ENCODE measurements around the gene MORN3. TPM values are rescaled to one million over a fixed set of nuclear protein-coding genes. Genes with fewer than 3 reads are reported as not detected.

MORN3 gene
- polyA plus RNA-seq, 1 experiment: 0.78 TPM

DNA sequence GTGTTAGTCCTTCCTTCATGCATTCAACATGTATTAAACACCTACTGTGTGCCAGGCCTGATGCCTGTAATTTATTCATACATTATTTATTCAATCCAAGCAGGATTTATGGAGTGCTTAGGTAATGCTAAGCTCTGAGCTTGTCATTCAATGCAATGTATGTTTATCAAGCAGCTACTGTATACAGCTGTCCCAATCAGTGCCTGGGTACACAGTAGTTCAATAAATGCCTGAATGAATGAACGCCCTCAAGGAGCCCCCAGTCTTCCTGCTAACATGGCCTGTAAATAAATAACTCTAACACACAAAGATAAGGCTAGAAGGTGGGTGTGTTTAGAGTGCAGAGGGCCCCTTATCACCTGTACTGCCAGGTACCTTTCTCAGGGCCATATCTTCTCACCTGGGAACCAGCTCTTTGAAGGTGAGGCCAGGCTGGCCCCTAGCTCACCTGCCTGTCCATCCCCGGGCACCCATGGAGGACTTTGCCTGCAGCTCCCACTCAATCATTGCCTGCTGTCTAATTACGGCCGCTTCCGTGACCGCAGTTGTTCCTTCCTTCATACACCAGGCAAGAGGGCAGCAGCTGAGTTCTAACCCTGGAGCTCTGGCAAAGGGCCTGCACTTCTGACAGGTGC is 68.6 kb downstream of the MORN3 start:
- ChIA-PET POLR2A (interaction anchor here (0.6 kb wide), 1 partner anchor 21 kb away, joined by 3 read pairs; no protein-coding TSS in a partner anchor), CTCF (interaction anchor here (0.5 to 2.3 kb wide), 3 partner anchors 24 to 81 kb away, joined by 3 to 8 read pairs (median 6); no protein-coding TSS in a partner anchor)
- no peak for DNase-seq (ENCODE audit: low read depth, low spot score)
- Histone ChIP-seq H3K27ac (ENCODE audit: low read depth, low read length) (no peak overlapping the region), H3K4me3 (ENCODE audit: low read depth, low read length) (no peak overlapping the region), H3K27me3 (ENCODE audit: control insufficient read depth, insufficient read depth, low read length) (no peaks in the 10 kb centered on the region), H3K9me3 (ENCODE audit: control insufficient read depth, insufficient read depth, low read length) (no peaks in the 10 kb centered on the region)
- TF ChIP-seq, protein P1, sequence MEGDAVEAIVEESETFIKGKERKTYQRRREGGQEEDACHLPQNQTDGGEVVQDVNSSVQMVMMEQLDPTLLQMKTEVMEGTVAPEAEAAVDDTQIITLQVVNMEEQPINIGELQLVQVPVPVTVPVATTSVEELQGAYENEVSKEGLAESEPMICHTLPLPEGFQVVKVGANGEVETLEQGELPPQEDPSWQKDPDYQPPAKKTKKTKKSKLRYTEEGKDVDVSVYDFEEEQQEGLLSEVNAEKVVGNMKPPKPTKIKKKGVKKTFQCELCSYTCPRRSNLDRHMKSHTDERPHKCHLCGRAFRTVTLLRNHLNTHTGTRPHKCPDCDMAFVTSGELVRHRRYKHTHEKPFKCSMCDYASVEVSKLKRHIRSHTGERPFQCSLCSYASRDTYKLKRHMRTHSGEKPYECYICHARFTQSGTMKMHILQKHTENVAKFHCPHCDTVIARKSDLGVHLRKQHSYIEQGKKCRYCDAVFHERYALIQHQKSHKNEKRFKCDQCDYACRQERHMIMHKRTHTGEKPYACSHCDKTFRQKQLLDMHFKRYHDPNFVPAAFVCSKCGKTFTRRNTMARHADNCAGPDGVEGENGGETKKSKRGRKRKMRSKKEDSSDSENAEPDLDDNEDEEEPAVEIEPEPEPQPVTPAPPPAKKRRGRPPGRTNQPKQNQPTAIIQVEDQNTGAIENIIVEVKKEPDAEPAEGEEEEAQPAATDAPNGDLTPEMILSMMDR (IDR thresholded peaks at IDR 0.05; ENCODE audit: low read depth, low read length): no peak

Small RNA genes within 50 kb of the gene (small RNA-seq; reads per million reads assigned to genes)
- gene RNU6-1004P (ENCODE audit: insufficient read length, low read depth): not detected

Other genes with a start within 250 kb of the MORN3 start
- gene KDM2B, start 88.6 kb downstream of the MORN3 start, polyA plus RNA-seq (2011; rRNA removed): 12.9 and 17.3 TPM in 2 replicates
- 13.6 and 19.0 TPM in 2 replicates for gene ORAI1, start 43.1 kb downstream of the MORN3 start, polyA plus RNA-seq (2011; rRNA removed)
- 11.1 and 13.3 TPM in 2 replicates for gene TMEM120B, start 43.1 kb upstream of the MORN3 start, polyA plus RNA-seq (2011; rRNA removed)
- 5.3 TPM in 2 replicates for gene RHOF, start 124.0 kb upstream of the MORN3 start, polyA plus RNA-seq (2011; rRNA removed)
- 1.1 and 1.6 TPM in 2 replicates for gene SETD1B, start 134.4 kb upstream of the MORN3 start, polyA plus RNA-seq (2011; rRNA removed)
- 0.05 TPM in 1 of 2 replicates, not detected in the other for gene HPD, start 189.2 kb upstream of the MORN3 start, polyA plus RNA-seq (2011; rRNA removed)
- 57.7 and 76.1 TPM in 2 replicates for gene PSMD9, start 219.1 kb upstream of the MORN3 start, polyA plus RNA-seq (2011; rRNA removed)
- gene CFAP251, start 248.9 kb upstream of the MORN3 start, polyA plus RNA-seq (2011; rRNA removed): 16.0 and 16.1 TPM in 2 replicates

Measured in AG04450 (cell line).